Dedifferentiated amniotic fluid mesenchymal stem cell (primary cell): ENCODE measurements around the gene RASAL3.
"Not testable (repeated sequence)": the region's sequence is repeated elsewhere in the genome, so short reads cannot be mapped to it uniquely, and the experiment has no call there.

Experiments used
- DNase-seq: peaks from one replicate; pipeline ENCODE4 v3.0.0-alpha.2; 2016; ENCODE audit errors: extremely low spot score

The RASAL3 gene

DNA sequence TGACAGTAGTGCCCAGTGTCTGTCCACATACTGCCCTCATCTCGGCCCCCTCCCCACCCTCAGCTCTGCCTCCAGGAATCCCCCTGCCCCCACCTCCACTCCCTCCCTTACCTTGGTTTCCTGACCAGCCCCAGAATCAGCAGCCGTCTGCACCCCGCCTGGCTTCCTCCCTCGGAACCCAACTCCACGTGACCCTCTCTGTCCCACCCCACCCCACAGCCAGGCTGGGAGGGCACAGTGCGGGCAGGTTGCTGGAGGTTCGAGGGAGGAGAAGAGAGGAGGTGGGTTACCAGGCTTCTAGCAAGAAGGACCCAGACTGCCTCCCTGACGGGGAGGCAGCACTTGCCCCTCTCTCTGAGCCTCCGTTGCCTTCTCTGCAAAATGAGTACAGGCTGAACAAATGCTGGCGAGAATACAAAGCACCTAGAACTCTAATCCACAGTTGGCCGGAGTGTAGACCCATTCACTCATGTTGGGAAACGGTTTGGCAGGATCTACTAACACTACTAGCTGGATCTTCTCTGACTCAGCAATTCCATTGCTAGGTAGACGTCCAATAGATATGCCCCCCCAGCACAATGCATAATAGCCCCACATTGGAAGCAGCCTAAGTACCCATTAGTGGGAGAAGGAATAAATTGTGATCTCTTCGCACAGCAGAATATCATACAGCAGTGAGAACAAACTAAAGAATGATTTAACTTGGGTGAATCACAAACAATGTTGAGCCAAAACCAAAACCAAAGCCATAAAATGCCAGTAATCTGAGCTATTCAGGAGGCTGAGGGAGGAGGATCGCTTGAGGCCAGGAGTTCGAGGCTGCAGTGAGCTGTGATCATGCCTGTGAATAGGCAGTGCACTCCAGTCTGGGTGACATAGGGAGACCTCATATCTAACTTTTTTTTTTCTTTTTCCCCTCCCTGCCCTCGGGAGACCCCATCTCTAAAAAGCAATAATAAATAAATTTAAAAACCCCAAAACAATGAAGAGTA lies at the start of gene RASAL3:
Gene RASAL3, minus strand, starts transcription at position 151 of the 992 bp plus-strand sequence. CDS start 186 bp downstream, outside the sequence.
- no peak for DNase-seq

GRCh38 chr19:15511671-15512424 lies 47.5 kb upstream of the RASAL3 start:
- no peak for DNase-seq

- no peak for DNase-seq
Observed at GRCh38 chr19:15508035-15508710, 43.8 kb upstream of the RASAL3 start, which contains the start of gene CYP4F22. TSS of gene CYP4F22 (plus strand) at chr19:15508525. CDS start at chr19:15525337, 16,812 bp downstream.

GRCh38 chr19:15507068-15508034 lies 43.0 kb upstream of the RASAL3 start:
- DNase-seq, result no peak

DNA sequence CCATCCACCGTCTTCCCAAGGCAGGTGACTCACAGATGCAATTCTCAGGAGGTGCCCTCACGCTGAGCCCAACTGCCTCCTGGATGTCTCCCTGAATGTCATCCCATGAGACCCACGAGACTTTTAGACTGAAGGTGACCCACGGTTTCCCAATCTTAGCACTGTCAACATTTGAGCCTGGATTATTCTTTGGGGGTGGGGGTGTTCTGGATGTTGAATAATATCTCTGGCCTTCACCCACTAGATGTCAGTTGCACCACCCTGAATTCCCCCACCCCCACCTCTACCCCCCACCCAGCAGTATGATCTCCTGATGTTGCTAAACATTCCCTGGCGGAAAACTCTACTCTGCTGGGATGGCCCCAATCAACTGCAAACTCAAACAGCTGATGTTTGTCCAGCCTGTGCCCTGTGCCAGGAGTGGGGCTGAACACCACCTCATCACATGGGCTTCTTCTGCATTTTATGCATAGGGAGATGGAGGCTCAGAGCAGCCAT lies 41.8 kb upstream of the RASAL3 start:
- DNase-seq, result no peak

GRCh38 chr19:15502264-15502663 lies 37.9 kb upstream of the RASAL3 start:
- no peak for DNase-seq

DNA sequence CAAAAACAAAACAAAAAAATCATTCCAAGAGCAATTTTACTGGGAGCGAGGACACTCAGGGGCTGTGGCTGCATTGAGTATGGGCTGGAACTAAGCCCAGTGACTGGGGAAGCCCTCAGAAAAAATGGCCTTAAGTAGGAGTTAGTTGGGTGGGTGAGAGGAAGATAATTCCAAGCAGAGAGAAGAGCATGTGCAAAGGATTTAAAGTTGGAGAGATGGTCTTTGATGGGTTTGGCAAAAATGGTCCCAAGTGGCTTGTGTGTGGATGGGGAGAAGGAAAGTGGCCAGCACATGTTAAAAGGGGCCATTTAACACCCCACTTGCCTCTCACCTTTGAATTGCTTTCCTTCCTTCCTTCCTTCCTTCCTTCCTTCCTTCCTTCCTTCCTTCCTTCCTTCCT lies 37.3 kb upstream of the RASAL3 start:
- no peak for DNase-seq

GRCh38 chr19:15498910-15499309 lies 34.6 kb upstream of the RASAL3 start:
- no peak for DNase-seq

DNA sequence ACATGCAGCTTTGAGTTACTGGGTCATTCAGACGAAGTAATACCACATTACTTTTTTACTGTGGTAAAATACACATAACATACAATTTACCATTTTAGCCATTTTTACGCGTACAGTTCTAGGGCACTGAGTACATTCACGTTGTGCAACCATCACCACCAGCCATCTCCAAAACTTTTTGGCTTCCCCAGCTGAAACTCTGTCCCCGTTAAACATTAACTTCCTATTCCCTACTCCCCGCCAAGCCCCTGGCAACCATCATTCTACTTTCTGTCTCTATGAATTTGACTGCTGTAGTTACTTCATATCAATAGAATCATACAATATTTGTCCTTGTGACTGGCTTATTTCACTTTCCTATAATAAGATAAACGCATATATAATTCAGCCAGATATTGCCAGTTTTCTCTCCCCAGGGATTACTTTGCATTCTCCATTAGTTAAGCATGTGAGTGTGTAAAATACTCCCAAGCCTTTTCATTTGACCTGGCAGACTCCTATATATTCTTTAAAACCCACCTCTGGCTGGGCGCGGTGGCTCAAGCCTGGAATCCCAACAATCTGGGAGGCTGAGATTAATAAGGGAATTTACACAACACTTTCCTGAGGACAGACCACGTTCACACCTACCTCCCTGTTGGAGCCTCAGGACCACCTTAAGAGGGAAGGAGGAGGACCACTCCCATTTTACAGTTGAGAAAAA lies 34.0 kb upstream of the RASAL3 start:
- DNase-seq, result no peak

DNA sequence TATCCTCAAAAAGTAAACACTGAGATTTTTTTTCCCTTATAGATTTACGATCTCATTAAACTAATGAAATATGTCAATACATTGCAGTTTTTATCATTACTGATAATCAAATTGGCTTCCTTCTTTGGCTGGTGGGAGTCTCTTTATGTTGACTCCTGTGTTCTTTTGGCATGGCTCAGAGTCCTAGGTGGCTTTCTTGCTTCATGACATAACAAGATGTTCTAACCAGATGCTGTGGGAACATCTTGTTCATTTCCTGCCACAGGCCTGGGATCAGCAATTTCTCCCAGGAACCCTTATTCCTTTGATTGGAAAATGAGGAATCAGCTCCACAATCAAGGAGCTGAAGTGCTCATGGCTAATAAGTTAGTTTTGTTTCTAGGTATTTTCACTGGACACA lies 30.8 kb upstream of the RASAL3 start:
- no peak for DNase-seq

DNA sequence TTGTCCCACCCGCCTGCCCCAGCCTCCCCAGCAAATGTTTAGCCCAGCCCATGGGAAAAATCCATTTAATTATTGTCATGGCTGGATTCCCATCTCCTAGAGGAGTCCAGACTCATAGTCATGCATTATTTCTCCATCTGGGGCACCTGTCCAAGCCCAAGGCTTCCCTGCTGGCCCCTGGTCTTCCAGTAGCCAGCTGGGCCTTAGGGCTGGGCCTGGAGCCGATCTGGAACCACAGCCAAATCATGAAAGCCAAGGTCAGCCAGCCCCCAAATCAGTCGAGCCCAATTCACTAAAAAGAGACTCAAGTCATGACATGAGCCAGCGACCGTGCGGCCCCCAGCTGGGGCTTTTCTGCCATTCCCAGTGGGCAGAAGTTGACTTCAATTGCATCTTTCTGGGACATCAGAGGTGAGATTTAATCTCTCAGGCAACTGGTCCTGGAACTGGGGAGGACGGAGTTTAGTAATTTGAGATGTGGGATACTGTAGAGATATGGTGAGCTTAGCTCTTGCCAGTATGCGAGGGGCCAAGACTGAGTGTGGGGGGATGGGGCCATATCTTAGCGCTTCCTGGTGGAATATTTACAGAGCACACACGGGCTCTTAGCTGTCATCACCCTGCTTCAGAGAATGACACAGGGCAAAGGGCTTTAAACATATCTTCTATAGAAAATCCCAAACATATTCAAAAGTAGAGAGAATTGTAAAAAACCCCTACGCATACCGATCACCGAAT lies 24.3 kb upstream of the RASAL3 start:
- no peak for DNase-seq

- no peak for DNase-seq
Observed at GRCh38 chr19:15487038-15487437, 22.7 kb upstream of the RASAL3 start.

DNA sequence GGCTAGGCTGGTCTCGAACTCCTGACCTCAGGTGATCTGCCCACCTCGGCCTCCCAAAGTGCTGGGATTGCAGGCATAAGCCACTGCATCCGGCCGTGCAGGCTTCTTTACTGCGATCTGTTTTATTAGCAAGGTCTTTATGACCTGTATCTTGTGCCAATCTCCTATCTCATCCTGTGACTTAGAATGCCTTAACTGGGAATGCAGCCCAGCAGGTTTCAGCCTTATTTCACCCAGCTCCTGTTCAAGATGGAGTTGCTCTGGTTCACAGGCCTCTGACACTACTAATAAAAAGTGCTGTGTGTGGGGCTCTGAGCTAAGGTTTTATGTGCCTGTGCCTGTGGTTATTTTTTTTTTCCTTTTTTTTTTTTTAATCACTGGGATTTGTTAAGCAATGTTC lies 21.4 kb upstream of the RASAL3 start:
- DNase-seq, result not testable (repeated sequence)

DNA sequence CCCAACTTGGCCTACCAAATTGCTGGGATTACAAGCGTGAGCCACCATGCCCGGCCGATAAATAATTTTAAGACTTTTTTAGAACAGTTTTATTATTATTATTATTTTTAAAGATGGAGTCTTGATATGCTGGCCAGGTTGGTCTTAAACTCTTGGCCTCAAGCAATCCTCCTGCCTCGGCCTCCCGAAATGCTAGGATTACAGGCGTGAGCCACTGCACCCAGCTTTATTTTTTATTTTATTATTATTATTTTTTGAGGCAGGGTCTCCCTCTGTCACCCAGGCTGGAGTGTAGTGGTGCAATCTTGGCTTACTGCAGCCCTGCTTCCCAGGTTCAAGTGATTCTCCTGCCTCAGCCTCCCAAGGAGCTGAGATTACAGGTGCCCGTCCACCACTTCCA lies 16.7 kb upstream of the RASAL3 start:
- not testable (repeated sequence) for DNase-seq

- no peak for DNase-seq
Observed at GRCh38 chr19:15479391-15480345, 15.3 kb upstream of the RASAL3 start, which contains the start of gene PGLYRP2. TSS of gene PGLYRP2 (minus strand) at chr19:15479501. CDS start at chr19:15479371, 130 bp downstream.

- no peak for DNase-seq
Observed at GRCh38 chr19:15476325-15476724, 12.0 kb upstream of the RASAL3 start.

GRCh38 chr19:15475611-15476010 lies 11.3 kb upstream of the RASAL3 start:
- no peak for DNase-seq

DNA sequence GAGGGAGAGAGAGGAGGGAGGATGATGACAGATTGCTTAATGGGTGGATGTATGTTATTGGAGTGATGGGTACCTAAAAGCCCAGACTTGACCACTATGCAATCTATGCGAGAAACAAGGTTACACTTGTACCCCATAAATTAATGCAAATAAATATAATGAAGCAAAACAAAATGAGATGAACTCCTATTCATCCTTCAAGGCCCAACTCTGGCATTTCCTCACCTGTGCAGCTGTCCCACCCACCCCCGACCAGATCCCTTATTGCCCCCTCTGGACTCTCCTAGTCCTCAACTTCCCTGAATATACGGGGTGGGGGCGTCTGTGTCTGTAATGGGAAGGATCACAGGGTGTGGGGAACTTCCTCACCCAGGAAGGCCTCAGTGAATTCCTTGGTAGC lies 10.8 kb upstream of the RASAL3 start:
- no peak for DNase-seq
